RPMI7951 (cell line): ENCODE measurements around the gene GLRX. TPM values are rescaled to one million over a fixed set of nuclear protein-coding genes. Genes with fewer than 3 reads are reported as not detected.
"Not testable (repeated sequence)": the region's sequence is repeated elsewhere in the genome, so short reads cannot be mapped to it uniquely, and the experiment has no call there.

ENCODE experiments used
- DNase-seq: peaks from one replicate; pipeline ENCODE4 v3.0.0-alpha.2; 2012; ENCODE audit warnings: low read depth
- total RNA-seq: library from RNA; depleted of rRNA; stranded (reverse); fragments of >200 nt; shearing (Covaris generic); gene quantifications from 2 replicates; pipeline ENCODE4 v1.2.3, GENCODE V29; 2014; rRNA removed

GLRX gene
- 27.0 and 27.9 TPM in 2 replicates for total RNA-seq

GRCh38 chr5:95822542-95823181, at the start of gene GLRX:
Gene GLRX (minus strand): TSS chr5:95822726. CDS start chr5:95822662, 64 bp downstream.
- peak; percentile 82 for DNase-seq

GRCh38 chr5:95871146-95871806, 48.8 kb upstream of the GLRX start:
- DNase-seq, result no peak

GRCh38 chr5:95870105-95870672, 47.7 kb upstream of the GLRX start:
- DNase-seq, result no peak

- DNase-seq, result not testable (repeated sequence)
Observed at GRCh38 chr5:95869173-95869855, 46.8 kb upstream of the GLRX start.

- no peak for DNase-seq
Observed at GRCh38 chr5:95868136-95868535, 45.6 kb upstream of the GLRX start.

- no peak for DNase-seq
Observed at GRCh38 chr5:95866435-95867040, 44.0 kb upstream of the GLRX start.

- no peak for DNase-seq
Observed at GRCh38 chr5:95864944-95865504, 42.5 kb upstream of the GLRX start.

GRCh38 chr5:95864456-95864855, 41.9 kb upstream of the GLRX start:
- DNase-seq, result no peak

- DNase-seq, result no peak
Observed at GRCh38 chr5:95863383-95863757, 40.8 kb upstream of the GLRX start.

GRCh38 chr5:95862671-95863382, 40.3 kb upstream of the GLRX start:
- DNase-seq, result peak; percentile 73

- DNase-seq, result peak; percentile 68
Observed at GRCh38 chr5:95861864-95862561, 39.5 kb upstream of the GLRX start.

GRCh38 chr5:95861221-95861863, 38.8 kb upstream of the GLRX start:
- peak; percentile 96 for DNase-seq

GRCh38 chr5:95859661-95860060, 37.1 kb upstream of the GLRX start:
- no peak for DNase-seq

GRCh38 chr5:95858661-95859595, 36.4 kb upstream of the GLRX start:
- peak; percentile 95 for DNase-seq

GRCh38 chr5:95858023-95858461, 35.5 kb upstream of the GLRX start:
- peak; percentile 88 for DNase-seq

- DNase-seq, result no peak
Observed at GRCh38 chr5:95857185-95857945, 34.8 kb upstream of the GLRX start.

GRCh38 chr5:95856501-95856981, 34.0 kb upstream of the GLRX start:
- no peak for DNase-seq

GRCh38 chr5:95853490-95853889, 31.0 kb upstream of the GLRX start:
- no peak for DNase-seq
